ENCODE data around the gene PXMP4.

PXMP4 gene

GRCh38 chr20:33765592-33765991 is 45.5 kb upstream of the PXMP4 start:
- Histone ChIP-seq H2BK120ac (ENCODE audit: insufficient read depth, low read length, poor library complexity) (no peak overlapping the region), H3K27ac (ENCODE audit: low read depth, low read length) (no peak overlapping the region), H3K18ac (ENCODE audit: low read length) (no peak overlapping the region), H4K12ac (ENCODE audit: low read depth, low read length) (no peak overlapping the region), H4K8ac (ENCODE audit: low read depth, low read length) (no peak overlapping the region), H3K14ac (ENCODE audit: low read length) (no peak overlapping the region), H4K91ac (ENCODE audit: low read depth, low read length) (no peak overlapping the region), H2AFZ (ENCODE audit: insufficient read depth, low read length, poor library complexity) (no peak overlapping the region), H2BK5ac (ENCODE audit: low read depth, low read length, poor library complexity) (no peak overlapping the region), H3K79me1 (ENCODE audit: low read length) (no peaks in the 10 kb centered on the region), H3K27me3 (ENCODE audit: insufficient read depth, low read length) (no peaks in the 10 kb centered on the region), H3K79me2 (ENCODE audit: control insufficient read depth, insufficient read depth, low read length, poor library complexity) (no peaks in the 10 kb centered on the region), H3K4me3 (ENCODE audit: low read depth, low read length) (no peak overlapping the region), H2BK12ac (ENCODE audit: low read length) (no peak overlapping the region), H2AK5ac (ENCODE audit: low read length) (no peak overlapping the region), H3K9me3 (ENCODE audit: insufficient read depth, low read depth, low read length) (no peaks in the 10 kb centered on the region), H3K23ac (ENCODE audit: low read length) (no peak overlapping the region), H3K4me1 (ENCODE audit: control insufficient read depth in 1 of 2, insufficient read depth in 2 of 2, low read length in 2 of 2) (peaks cover 0 to 5% of the 10 kb centered on the region in 2 experiments), H3K9ac (ENCODE audit: low read length) (no peak overlapping the region), H3K36me3 (ENCODE audit: control insufficient read depth in 1 of 2, insufficient read depth in 2 of 2, low read length in 2 of 2) (peaks cover 0 to 5% of the 10 kb centered on the region in 2 experiments), H3K4ac (ENCODE audit: low read depth, low read length) (no peak overlapping the region), H3K4me2 (ENCODE audit: low read length) (no peak overlapping the region)
- no peak for DNase-seq
- no CpG with 5 or more reads among the region's 5 CpGs for WGBS (ENCODE audit: extremely low coverage, insufficient coverage, insufficient read length)

GRCh38 chr20:33765099-33765498 is 45.0 kb upstream of the PXMP4 start:
- H4K91ac ChIP-seq (ENCODE audit: low read depth, low read length): no peak overlapping the region
- no peaks in the 10 kb centered on the region for H3K9me3 ChIP-seq (ENCODE audit: insufficient read depth, low read depth, low read length)
- H4K12ac ChIP-seq (ENCODE audit: low read depth, low read length): no peak overlapping the region
- H3K4me3 ChIP-seq (ENCODE audit: low read depth, low read length): no peak overlapping the region
- H3K36me3 ChIP-seq (ENCODE audit: control insufficient read depth in 1 of 2, insufficient read depth in 2 of 2, low read length in 2 of 2): peaks cover 0 to 5% of the 10 kb centered on the region in 2 experiments
- H3K79me2 ChIP-seq (ENCODE audit: control insufficient read depth, insufficient read depth, low read length, poor library complexity): no peaks in the 10 kb centered on the region
- no peak overlapping the region for H2BK120ac ChIP-seq (ENCODE audit: insufficient read depth, low read length, poor library complexity)
- H2AFZ ChIP-seq (ENCODE audit: insufficient read depth, low read length, poor library complexity): no peak overlapping the region
- no peak overlapping the region for H2BK5ac ChIP-seq (ENCODE audit: low read depth, low read length, poor library complexity)
- no peaks in the 10 kb centered on the region for H3K27me3 ChIP-seq (ENCODE audit: insufficient read depth, low read length)
- no peak overlapping the region for H3K4ac ChIP-seq (ENCODE audit: low read depth, low read length)
- no peak for DNase-seq
- no peak overlapping the region for H3K9ac ChIP-seq (ENCODE audit: low read length)
- no peak overlapping the region for H4K8ac ChIP-seq (ENCODE audit: low read depth, low read length)
- no peak overlapping the region for H3K23ac ChIP-seq (ENCODE audit: low read length)
- no peak overlapping the region for H3K27ac ChIP-seq (ENCODE audit: low read depth, low read length)
- H3K79me1 ChIP-seq (ENCODE audit: low read length): no peaks in the 10 kb centered on the region
- peaks cover 0 to 5% of the 10 kb centered on the region in 2 experiments for H3K4me1 ChIP-seq (ENCODE audit: control insufficient read depth in 1 of 2, insufficient read depth in 2 of 2, low read length in 2 of 2)
- no peak overlapping the region for H3K14ac ChIP-seq (ENCODE audit: low read length)
- H3K18ac ChIP-seq (ENCODE audit: low read length): no peak overlapping the region
- WGBS (ENCODE audit: extremely low coverage, insufficient coverage, insufficient read length): no CpG with 5 or more reads among the region's 2 CpGs
- H2BK12ac ChIP-seq (ENCODE audit: low read length): no peak overlapping the region
- H2AK5ac ChIP-seq (ENCODE audit: low read length): no peak overlapping the region
- H3K4me2 ChIP-seq (ENCODE audit: low read length): no peak overlapping the region

GRCh38 chr20:33761698-33762250 is 41.7 kb upstream of the PXMP4 start:
- Histone ChIP-seq H3K23ac (ENCODE audit: low read length) (no peak overlapping the region), H3K27ac (ENCODE audit: low read depth, low read length) (no peak overlapping the region), H3K27me3 (ENCODE audit: insufficient read depth, low read length) (no peaks in the 10 kb centered on the region), H3K9ac (ENCODE audit: low read length) (no peak overlapping the region), H3K14ac (ENCODE audit: low read length) (no peak overlapping the region), H4K91ac (ENCODE audit: low read depth, low read length) (no peak overlapping the region), H3K18ac (ENCODE audit: low read length) (no peak overlapping the region), H2BK12ac (ENCODE audit: low read length) (no peak overlapping the region), H2BK5ac (ENCODE audit: low read depth, low read length, poor library complexity) (no peak overlapping the region), H4K8ac (ENCODE audit: low read depth, low read length) (no peak overlapping the region), H2AK5ac (ENCODE audit: low read length) (no peak overlapping the region), H3K4me3 (ENCODE audit: low read depth, low read length) (no peak overlapping the region), H4K12ac (ENCODE audit: low read depth, low read length) (no peak overlapping the region), H3K4me1 (ENCODE audit: control insufficient read depth in 1 of 2, insufficient read depth in 2 of 2, low read length in 2 of 2) (peaks cover 0 to 3% of the 10 kb centered on the region in 2 experiments), H2AFZ (ENCODE audit: insufficient read depth, low read length, poor library complexity) (no peak overlapping the region), H3K4ac (ENCODE audit: low read depth, low read length) (no peak overlapping the region), H3K79me1 (ENCODE audit: low read length) (no peaks in the 10 kb centered on the region), H3K36me3 (ENCODE audit: control insufficient read depth in 1 of 2, insufficient read depth in 2 of 2, low read length in 2 of 2) (peaks cover 3 to 9% of the 10 kb centered on the region in 2 experiments), H3K9me3 (ENCODE audit: insufficient read depth, low read depth, low read length) (no peaks in the 10 kb centered on the region), H3K4me2 (ENCODE audit: low read length) (no peak overlapping the region), H3K79me2 (ENCODE audit: control insufficient read depth, insufficient read depth, low read length, poor library complexity) (no peaks in the 10 kb centered on the region), H2BK120ac (ENCODE audit: insufficient read depth, low read length, poor library complexity) (no peak overlapping the region)
- WGBS (ENCODE audit: extremely low coverage, insufficient coverage, insufficient read length): no CpG with 5 or more reads among the region's 13 CpGs
- no peak for DNase-seq

GRCh38 chr20:33757458-33757857 is 37.3 kb upstream of the PXMP4 start:
- Histone ChIP-seq H3K4me2 (ENCODE audit: low read length) (no peak overlapping the region), H3K9me3 (ENCODE audit: insufficient read depth, low read depth, low read length) (peaks cover 2% of the 10 kb centered on the region), H3K79me1 (ENCODE audit: low read length) (no peaks in the 10 kb centered on the region), H3K14ac (ENCODE audit: low read length) (no peak overlapping the region), H3K9ac (ENCODE audit: low read length) (no peak overlapping the region), H3K4me1 (ENCODE audit: control insufficient read depth in 1 of 2, insufficient read depth in 2 of 2, low read length in 2 of 2) (peaks cover 0 to 5% of the 10 kb centered on the region in 2 experiments), H2BK12ac (ENCODE audit: low read length) (no peak overlapping the region), H3K79me2 (ENCODE audit: control insufficient read depth, insufficient read depth, low read length, poor library complexity) (no peaks in the 10 kb centered on the region), H3K4ac (ENCODE audit: low read depth, low read length) (no peak overlapping the region), H3K36me3 (ENCODE audit: control insufficient read depth in 1 of 2, insufficient read depth in 2 of 2, low read length in 2 of 2) (peaks cover 9 to 13% of the 10 kb centered on the region in 2 experiments), H2BK120ac (ENCODE audit: insufficient read depth, low read length, poor library complexity) (no peak overlapping the region), H3K27ac (ENCODE audit: low read depth, low read length) (no peak overlapping the region), H4K91ac (ENCODE audit: low read depth, low read length) (no peak overlapping the region), H3K27me3 (ENCODE audit: insufficient read depth, low read length) (no peaks in the 10 kb centered on the region), H2AFZ (ENCODE audit: insufficient read depth, low read length, poor library complexity) (no peak overlapping the region), H2BK5ac (ENCODE audit: low read depth, low read length, poor library complexity) (no peak overlapping the region), H4K12ac (ENCODE audit: low read depth, low read length) (no peak overlapping the region), H3K23ac (ENCODE audit: low read length) (no peak overlapping the region), H2AK5ac (ENCODE audit: low read length) (no peak overlapping the region), H4K8ac (ENCODE audit: low read depth, low read length) (no peak overlapping the region), H3K18ac (ENCODE audit: low read length) (no peak overlapping the region), H3K4me3 (ENCODE audit: low read depth, low read length) (no peak overlapping the region)
- no peak for DNase-seq
- WGBS (ENCODE audit: extremely low coverage, insufficient coverage, insufficient read length): no CpG with 5 or more reads among the region's 1 CpG
